Small intestine (tissue), 16 donors: ENCODE results near the gene CERS2. TPM values are rescaled to one million over a fixed set of nuclear protein-coding genes. Genes with fewer than 3 reads are reported as not detected.
A peak's percentile ranks its signal among the peaks of the same experiment; 100 is the strongest.

Experiments
- DNase-seq, 2 donors: peaks; one replicate each; pipeline versions ENCODE4 v3.0.0 to v3.0.0-alpha.2; 2013
- FAIRE-seq: peaks from 2 replicates; lab custom pipeline; 2012; peaks lifted over from hg19 to GRCh38; lab: Jason Lieb, UNC
- H3K27ac ChIP-seq, 3 donors: one replicate each; pipeline ENCODE4 v1.5.1; 2013; ENCODE audit warnings: low read length in 2 of 3, mild to moderate bottlenecking in 2 of 3, control low read depth in 1 of 3, inconsistent platforms in 1 of 3, low read depth in 1 of 3, moderate library complexity in 1 of 3
- H3K27me3 ChIP-seq, 3 donors: one replicate each; pipeline ENCODE4 v1.6.1; 2013; ENCODE audit warnings: low read length in 3 of 3, inconsistent platforms in 1 of 3; ENCODE audit not compliant: control insufficient read depth in 3 of 3, insufficient read depth in 3 of 3
- H3K36me3 ChIP-seq, 3 donors: one replicate each; pipeline ENCODE4 v1.6.1; 2013; ENCODE audit warnings: low read length in 3 of 3, inconsistent platforms in 1 of 3, low read depth in 1 of 3, mild to moderate bottlenecking in 1 of 3, moderate library complexity in 1 of 3; ENCODE audit not compliant: control insufficient read depth in 3 of 3, insufficient read depth in 2 of 3
- H3K4me1 ChIP-seq, 3 donors: one replicate each; pipeline ENCODE4 v1.6.1; 2013; ENCODE audit warnings: low read length in 2 of 3, inconsistent platforms in 1 of 3, low read depth in 1 of 3, mild to moderate bottlenecking in 1 of 3, moderate library complexity in 1 of 3; ENCODE audit not compliant: control insufficient read depth in 3 of 3, insufficient read depth in 2 of 3
- H3K4me3 ChIP-seq, 3 donors: one replicate each; pipeline ENCODE4 v1.5.1; 2013; ENCODE audit warnings: low read length in 3 of 3, control low read depth in 1 of 3, inconsistent platforms in 1 of 3, low read depth in 1 of 3, mild to moderate bottlenecking in 1 of 3, moderate library complexity in 1 of 3
- H3K9me3 ChIP-seq, 2 donors: one replicate each; pipeline ENCODE4 v1.6.1; 2013; ENCODE audit warnings: low read depth in 1 of 2, low read length in 1 of 2; ENCODE audit not compliant: control insufficient read depth in 2 of 2, insufficient read depth in 1 of 2
- whole genome bisulfite sequencing, 3 donors: extraction: QIAGEN DNeasy Blood & Tissue Kit; methylation state at CpG; one replicate each; pipeline ENCODE4 v1.1.7; 2013; 5-methylcytosine and 5-hydroxymethylcytosine counted together
- long read RNA-seq, 10 donors: transcript quantifications; one replicate each; lab custom pipeline, GENCODE V29; 2026
- polyA plus RNA-seq, 4 donors: library from polyadenylated mRNA; stranded (reverse) in 3 of 4; unstranded in 1 of 4; fragments of 200-250 nt in 3 of 4; fragments of 120-200 nt in 1 of 4; gene quantifications; one replicate each; pipeline versions ENCODE4 v1.2.1 to v1.2.3, GENCODE V29; 2013
- donor health status: healthy with polysubstance abuse.
- donor health status: control.
- donor health status: control.
- donor health status: Bipolar disorder and iron deficiency.
- donor health status: healthy.

CERS2 gene
- polyA plus RNA-seq, result 100 to 1,000 TPM; 111 to 366 (median 193) TPM
- long read RNA-seq, donor 1, result 0 reads
- long read RNA-seq, donor 2, transcript CERS2-205 (11 exons, 2,505 nt), result major isoform, 25 of 27 reads
- long read RNA-seq, donor 2, partial matches to known transcripts, result 0 of 27 reads
- long read RNA-seq, donor 2, other reads (novel, unspliced or antisense), result 0 of 27 reads
- long read RNA-seq, donor 3, transcript CERS2-205 (11 exons, 2,505 nt), result major isoform, 36 of 60 reads
- long read RNA-seq, donor 3, partial matches to known transcripts, result 22 of 60 reads
- long read RNA-seq, donor 3, other reads (novel, unspliced or antisense), result 0 of 60 reads
- long read RNA-seq, donor 4, result 0 reads
- long read RNA-seq, donor 5, transcript CERS2-205 (11 exons, 2,505 nt), result major isoform, 6 of 6 reads
- long read RNA-seq, donor 5, partial matches to known transcripts, result 0 of 6 reads
- long read RNA-seq, donor 5, other reads (novel, unspliced or antisense), result 0 of 6 reads
- long read RNA-seq, donor 6, transcript CERS2-205 (11 exons, 2,505 nt), result major isoform, 43 of 57 reads
- long read RNA-seq, donor 6, partial matches to known transcripts, result 12 of 57 reads
- long read RNA-seq, donor 6, other reads (novel, unspliced or antisense), result 0 of 57 reads
- long read RNA-seq, donor 7, result 0 reads
- long read RNA-seq, donor 8, partial matches to known transcripts, result 0 of 4 reads
- long read RNA-seq, donor 8, other reads (novel, unspliced or antisense), result 0 of 4 reads
- long read RNA-seq, donor 9, transcript CERS2-205 (11 exons, 2,505 nt), result major isoform, 8 of 8 reads
- long read RNA-seq, donor 9, partial matches to known transcripts, result 0 of 8 reads
- long read RNA-seq, donor 9, other reads (novel, unspliced or antisense), result 0 of 8 reads
- long read RNA-seq, donor 10, transcript CERS2-205 (11 exons, 2,505 nt), result major isoform, 45 of 47 reads
- long read RNA-seq, donor 10, partial matches to known transcripts, result 0 of 47 reads
- long read RNA-seq, donor 10, other reads (novel, unspliced or antisense), result 0 of 47 reads

- Histone ChIP-seq H3K27ac (peak within 1 kb of the TSS; percentile 89 to 93 (median 92)), H3K9me3 (no peaks in the 10 kb centered on the region), H3K36me3 (peaks cover 0 to 23% (median 0%) of the 10 kb centered on the region in 3 donors), H3K27me3 (no peaks in the 10 kb centered on the region), H3K4me1 (peaks cover 0 to 68% (median 7%) of the 10 kb centered on the region in 3 donors), H3K4me3 (peak within 1 kb of the TSS; percentile 88 to 99 (median 97))
- DNase-seq, result peak; percentile 82 to 96
- FAIRE-seq, result no peak
- 7 to 21% (median 18%) methylated on average over 50 to 106 of the region's 106 CpGs for WGBS, 3 donors
These were observed at the start of gene CERS2 for GRCh38 chr1:150974580-150975478. Gene CERS2 (minus strand): TSS chr1:150974835. CDS start chr1:150969090, 5,745 bp downstream.

- Histone ChIP-seq H3K9me3 (no peaks in the 10 kb centered on the region), H3K36me3 (peaks cover 0 to 10% (median 5%) of the 10 kb centered on the region in 3 donors), H3K27ac (peak overlapping the region; percentile 57 to 82 (median 76)), H3K27me3 (no peaks in the 10 kb centered on the region), H3K4me1 (peaks cover 4 to 34% (median 9%) of the 10 kb centered on the region in 3 donors), H3K4me3 (no peak overlapping the region)
- 12 to 41% (median 29%) methylated on average over 2 of the region's 2 CpGs for WGBS, 3 donors
- DNase-seq (peak; percentile 65 to 70), FAIRE-seq (no peak)
These were observed 38.9 kb upstream of the CERS2 start for GRCh38 chr1:151013518-151013917.

- 37 to 68% (median 56%) methylated on average over 14 of the region's 14 CpGs for WGBS, 3 donors
- Histone ChIP-seq H3K27me3 (no peaks in the 10 kb centered on the region), H3K27ac (peak overlapping the region; percentile 71 to 82 (median 76)), H3K4me1 (peaks cover 4 to 37% (median 9%) of the 10 kb centered on the region in 3 donors), H3K4me3 (no peak overlapping the region), H3K9me3 (no peaks in the 10 kb centered on the region), H3K36me3 (peaks cover 0 to 9% (median 2%) of the 10 kb centered on the region in 3 donors)
- FAIRE-seq (no peak), DNase-seq (peak; percentile 92 to 94)
These were observed 38.2 kb upstream of the CERS2 start for GRCh38 chr1:151012684-151013471.

- Histone ChIP-seq H3K27me3 (no peaks in the 10 kb centered on the region), H3K4me1 (peaks cover 9 to 48% (median 10%) of the 10 kb centered on the region in 3 donors), H3K4me3 (no peak overlapping the region), H3K36me3 (peaks cover 0 to 2% (median 2%) of the 10 kb centered on the region in 3 donors), H3K9me3 (no peaks in the 10 kb centered on the region), H3K27ac (no peak overlapping the region)
- no peak for FAIRE-seq
- DNase-seq, result no peak
- WGBS, 3 donors, result 53 to 62% (median 54%) methylated on average over 4 of the region's 4 CpGs
These were observed 36.7 kb upstream of the CERS2 start for GRCh38 chr1:151011154-151011850.

GRCh38 chr1:151010346-151010726 lies 35.7 kb upstream of the CERS2 start:
- DNase-seq, result no peak
- Histone ChIP-seq H3K36me3 (peaks cover 0 to 2% (median 2%) of the 10 kb centered on the region in 3 donors), H3K4me1 (peaks cover 9 to 54% (median 10%) of the 10 kb centered on the region in 3 donors), H3K27me3 (no peaks in the 10 kb centered on the region), H3K27ac (no peak overlapping the region), H3K9me3 (no peaks in the 10 kb centered on the region), H3K4me3 (no peak overlapping the region)
- no peak for FAIRE-seq
- 78 to 92% (median 91%) methylated on average over 3 of the region's 3 CpGs for WGBS, 3 donors

GRCh38 chr1:151009674-151010345 lies 35.2 kb upstream of the CERS2 start:
- FAIRE-seq (no peak), DNase-seq (no peak)
- H3K27me3 ChIP-seq, result no peaks in the 10 kb centered on the region
- no peaks in the 10 kb centered on the region for H3K9me3 ChIP-seq
- WGBS, 3 donors, result 90 to 96% (median 93%) methylated on average over 8 of the region's 8 CpGs
- peaks cover 0 to 2% (median 2%) of the 10 kb centered on the region in 3 donors for H3K36me3 ChIP-seq
- H3K4me1 ChIP-seq, result peaks cover 9 to 57% (median 10%) of the 10 kb centered on the region in 3 donors
- H3K27ac ChIP-seq, result peak overlapping the region in 1 of 3 donors; percentile 88
- H3K4me3 ChIP-seq, result peak overlapping the region in 1 of 3 donors; percentile 90
